Measurements from ENCODE around the gene TMEM37.

GRCh38 chr2:119423108-119423444 lies 8.6 kb upstream of the TMEM37 start:
- TF ChIP-seq CTCF (conservative IDR thresholded peaks at IDR 0.05) (no peak), ZFX (IDR thresholded peaks at IDR 0.05) (no peak)

Data from C4-2B (cell line).